OCI-LY1 (cell line): ENCODE measurements around the gene FUT8.

Experiments
- H2AFZ ChIP-seq: fragments of 200-600 bp; sonication (generic), shearing (Covaris generic); 2 replicates; pipeline ENCODE4 v1.6.0; 2014; ENCODE audit warnings: antibody characterized with exemption, mild to moderate bottlenecking, low read length
- H3F3A ChIP-seq: fragments of 200-600 bp; sonication (generic), shearing (Covaris generic); 2 replicates; pipeline ENCODE4 v1.6.0; 2014; ENCODE audit warnings: mild to moderate bottlenecking, antibody characterized with exemption, low read length, moderate library complexity; ENCODE audit not compliant: insufficient read depth
- H3K27ac ChIP-seq: fragments of 200-600 bp; sonication (generic); 2 replicates; pipeline ENCODE4 v1.5.1; 2014; ENCODE audit warnings: low read length, mixed run types, mild to moderate bottlenecking, low read depth; ENCODE audit not compliant: poor library complexity, severe bottlenecking
- H3K27me3 ChIP-seq: fragments of 200-600 bp; sonication (generic); 2 replicates; pipeline ENCODE4 v1.6.0; 2014; ENCODE audit warnings: antibody characterized with exemption, mild to moderate bottlenecking, low read length, moderate library complexity; ENCODE audit not compliant: insufficient read depth
- H3K36me3 ChIP-seq: fragments of 200-600 bp; sonication (generic); 2 replicates; pipeline ENCODE4 v1.6.1; 2014; ENCODE audit warnings: mild to moderate bottlenecking, antibody characterized with exemption, low read length, moderate library complexity, mixed read lengths; ENCODE audit not compliant: insufficient read depth
- H3K4me1 ChIP-seq: fragments of 200-600 bp; sonication (generic); 2 replicates; pipeline ENCODE4 v1.5.1; 2014; ENCODE audit warnings: mild to moderate bottlenecking, low read length, moderate library complexity; ENCODE audit not compliant: insufficient read depth, severe bottlenecking
- H3K4me2 ChIP-seq: fragments of 200-600 bp; sonication (generic), shearing (Covaris generic); 2 replicates; pipeline ENCODE4 v1.6.1; 2014; ENCODE audit warnings: low read length
- H3K4me3 ChIP-seq: fragments of 200-600 bp; sonication (generic); 2 replicates; pipeline ENCODE4 v1.5.1; 2014; ENCODE audit warnings: low read length, low read depth, mild to moderate bottlenecking, mixed read lengths; ENCODE audit not compliant: poor library complexity, severe bottlenecking
- H3K79me2 ChIP-seq: fragments of 200-600 bp; shearing (Covaris generic); 2 replicates; pipeline ENCODE4 v1.6.1; 2016; ENCODE audit warnings: mixed run types, low read length, mixed read lengths; ENCODE audit not compliant: insufficient read depth
- H3K9ac ChIP-seq: fragments of 200-600 bp; sonication (generic), shearing (Covaris generic); 2 replicates; pipeline ENCODE4 v1.6.1; 2014; ENCODE audit warnings: mild to moderate bottlenecking, low read length, mixed read lengths
- H3K9me2 ChIP-seq: fragments of 200-600 bp; sonication (generic), shearing (Covaris generic); 2 replicates; pipeline ENCODE4 v1.6.1; 2014; ENCODE audit warnings: low read depth, mild to moderate bottlenecking, low read length, mixed read lengths
- H3K9me3 ChIP-seq: fragments of 200-600 bp; shearing (Covaris generic); 2 replicates; pipeline ENCODE4 v1.6.1; 2014; ENCODE audit warnings: low read length, mixed read lengths
- H4K20me1 ChIP-seq: fragments of 200-600 bp; sonication (generic), shearing (Covaris generic); 2 replicates; pipeline ENCODE4 v1.6.0; 2016; ENCODE audit warnings: mild to moderate bottlenecking, low read length; ENCODE audit not compliant: insufficient read depth
- EZH2 ChIP-seq: fragments of 200-600 bp; sonication (generic), shearing (Covaris generic); IDR thresholded peaks from 2 replicates; pipeline ENCODE4 v1.8.0; 2017; ENCODE audit warnings: borderline replicate concordance, mixed run types, mild to moderate bottlenecking, antibody characterized with exemption, low read length, moderate library complexity, mixed read lengths
- TF ChIP-seq, protein P1 (sequence below): fragments of 200-600 bp; sonication (generic), shearing (Covaris generic); IDR thresholded peaks from 2 replicates; pipeline ENCODE4 v1.5.1; 2017; ENCODE audit warnings: mild to moderate bottlenecking, antibody characterized with exemption, low read length, moderate library complexity, mixed read lengths

The FUT8 gene

GRCh38 chr14:65412032-65412846 lies at the start of gene FUT8:
FUT8 (plus strand) TSS chr14:65412730; CDS start chr14:65561564, 148,834 bp downstream.
- no peaks in the 10 kb centered on the region for H3K9me3 ChIP-seq
- peak within 1 kb of the TSS; percentile 94 for H3K9ac ChIP-seq
- no peaks in the 10 kb centered on the region for H3K9me2 ChIP-seq
- no peaks in the 10 kb centered on the region for H3K27me3 ChIP-seq
- TF ChIP-seq EZH2 = no peak
- TF ChIP-seq, protein P1, sequence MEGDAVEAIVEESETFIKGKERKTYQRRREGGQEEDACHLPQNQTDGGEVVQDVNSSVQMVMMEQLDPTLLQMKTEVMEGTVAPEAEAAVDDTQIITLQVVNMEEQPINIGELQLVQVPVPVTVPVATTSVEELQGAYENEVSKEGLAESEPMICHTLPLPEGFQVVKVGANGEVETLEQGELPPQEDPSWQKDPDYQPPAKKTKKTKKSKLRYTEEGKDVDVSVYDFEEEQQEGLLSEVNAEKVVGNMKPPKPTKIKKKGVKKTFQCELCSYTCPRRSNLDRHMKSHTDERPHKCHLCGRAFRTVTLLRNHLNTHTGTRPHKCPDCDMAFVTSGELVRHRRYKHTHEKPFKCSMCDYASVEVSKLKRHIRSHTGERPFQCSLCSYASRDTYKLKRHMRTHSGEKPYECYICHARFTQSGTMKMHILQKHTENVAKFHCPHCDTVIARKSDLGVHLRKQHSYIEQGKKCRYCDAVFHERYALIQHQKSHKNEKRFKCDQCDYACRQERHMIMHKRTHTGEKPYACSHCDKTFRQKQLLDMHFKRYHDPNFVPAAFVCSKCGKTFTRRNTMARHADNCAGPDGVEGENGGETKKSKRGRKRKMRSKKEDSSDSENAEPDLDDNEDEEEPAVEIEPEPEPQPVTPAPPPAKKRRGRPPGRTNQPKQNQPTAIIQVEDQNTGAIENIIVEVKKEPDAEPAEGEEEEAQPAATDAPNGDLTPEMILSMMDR = peak; percentile 72
- H3F3A ChIP-seq = 0 out of 2 replicates have a peak, but pooled peaks cover 5% of the 10 kb centered on the region
- no peaks in the 10 kb centered on the region for H4K20me1 ChIP-seq
- H3K36me3 ChIP-seq = no peaks in the 10 kb centered on the region
- peak within 1 kb of the TSS; percentile 90 for H3K4me3 ChIP-seq
- H3K4me1 ChIP-seq = peaks cover 26% of the 10 kb centered on the region
- H2AFZ ChIP-seq = peak within 1 kb of the TSS; percentile 52; the same call in 1 of the 2 replicates
- peak within 1 kb of the TSS; percentile 87 for H3K27ac ChIP-seq
- H3K79me2 ChIP-seq = peaks cover 42% of the 10 kb centered on the region
- H3K4me2 ChIP-seq = peak within 1 kb of the TSS; percentile 81

DNA sequence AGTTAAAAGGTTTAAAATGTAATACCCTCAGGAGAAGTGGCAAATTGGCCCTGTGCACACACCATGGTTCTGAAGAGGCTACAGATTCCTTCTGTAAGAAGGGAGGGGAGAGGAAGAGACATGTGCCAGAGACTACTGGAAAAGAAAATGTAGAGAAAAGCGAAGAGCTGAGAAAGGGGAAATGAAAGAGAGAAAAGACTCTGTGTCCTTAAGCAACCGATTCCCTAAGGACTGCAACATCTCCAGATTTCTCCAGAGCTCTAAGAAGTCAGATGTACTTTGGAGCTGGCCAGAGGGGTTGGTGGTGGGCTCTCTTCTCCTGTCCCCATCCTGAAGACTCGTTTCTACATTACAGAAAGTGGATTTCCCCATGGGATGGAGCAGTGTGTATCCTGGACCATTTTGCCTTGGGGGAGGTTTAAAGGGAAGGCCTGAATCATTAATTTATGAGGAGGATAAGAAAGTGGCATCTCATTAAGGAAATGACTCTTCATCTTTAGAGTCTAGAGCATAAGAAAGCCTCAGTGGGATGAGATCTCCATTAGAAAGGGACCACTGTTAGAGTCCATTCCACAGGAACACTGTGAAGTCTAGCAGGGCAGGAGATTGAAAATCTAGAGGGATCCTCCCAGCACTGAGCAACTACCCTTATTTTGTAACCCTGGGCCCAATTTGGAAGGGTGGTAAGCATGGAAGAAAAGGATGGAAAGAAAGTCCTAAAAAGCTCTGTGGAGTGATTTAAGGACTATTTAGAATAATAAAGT lies 45.5 kb upstream of the FUT8 start:
- no peaks in the 10 kb centered on the region for H3K79me2 ChIP-seq
- no peak overlapping the region for H3K27ac ChIP-seq
- no peaks in the 10 kb centered on the region for H4K20me1 ChIP-seq
- H3K4me1 ChIP-seq = peaks cover 8% of the 10 kb centered on the region
- no peak overlapping the region for H3K4me2 ChIP-seq
- no peaks in the 10 kb centered on the region for H3K9me3 ChIP-seq
- H3K9ac ChIP-seq = no peak overlapping the region
- no peaks in the 10 kb centered on the region; the same call in 1 of the 2 replicates for H3K36me3 ChIP-seq
- no peak for TF ChIP-seq EZH2
- TF ChIP-seq, protein P1 = no peak
- H3K9me2 ChIP-seq = no peaks in the 10 kb centered on the region
- H3K27me3 ChIP-seq = no peaks in the 10 kb centered on the region
- H2AFZ ChIP-seq = no peak overlapping the region
- H3F3A ChIP-seq = no peaks in the 10 kb centered on the region
- no peak overlapping the region for H3K4me3 ChIP-seq

DNA sequence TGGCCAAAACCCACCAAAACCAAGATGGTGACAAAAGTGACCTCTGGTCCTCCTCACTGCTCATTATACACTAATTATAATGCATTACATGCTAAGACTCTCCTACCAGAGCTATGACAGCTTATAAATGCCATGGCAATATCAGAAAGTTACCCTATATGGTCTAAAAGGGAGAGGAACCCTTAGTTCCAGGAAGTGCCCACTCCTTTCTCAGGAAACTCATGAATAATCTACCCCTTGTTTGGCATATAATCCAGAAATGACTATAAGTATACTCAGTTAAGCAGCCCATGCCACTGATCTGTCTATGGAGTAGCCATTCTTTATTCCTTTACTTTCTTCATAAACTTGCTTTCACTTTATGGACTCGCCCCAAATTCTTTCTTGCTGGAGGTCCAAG lies 43.0 kb upstream of the FUT8 start:
- Histone ChIP-seq H3K4me1 (peaks cover 8% of the 10 kb centered on the region), H3K9ac (no peak overlapping the region), H3K9me3 (no peaks in the 10 kb centered on the region), H3K9me2 (no peaks in the 10 kb centered on the region), H3K4me3 (no peak overlapping the region), H3F3A (no peaks in the 10 kb centered on the region), H3K36me3 (no peaks in the 10 kb centered on the region; the same call in 1 of the 2 replicates), H4K20me1 (no peaks in the 10 kb centered on the region), H2AFZ (no peak overlapping the region), H3K4me2 (no peak overlapping the region), H3K27me3 (no peaks in the 10 kb centered on the region), H3K27ac (no peak overlapping the region), H3K79me2 (no peaks in the 10 kb centered on the region)
- no peak for TF ChIP-seq EZH2
- TF ChIP-seq, protein P1 = no peak
